Dermis blood vessel endothelial cell (primary cell): ENCODE measurements around the gene INHBB. TPM values are rescaled to one million over a fixed set of nuclear protein-coding genes. Genes with fewer than 3 reads are reported as not detected.

Experiments
- DNase-seq: peaks from one replicate; pipeline ENCODE4 v3.0.0; 2010
- total RNA-seq: library from RNA; depleted of rRNA; stranded (reverse); fragments of >200 nt; gene quantifications from 2 replicates; pipeline ENCODE4 v1.2.3, GENCODE V29; 2014

The INHBB gene
- total RNA-seq, 1 donor from 2014 or later, result 8.5 TPM

- no peak for DNase-seq
Observed at GRCh38 chr2:120398051-120398995, 52.4 kb downstream of the INHBB start.

DNA sequence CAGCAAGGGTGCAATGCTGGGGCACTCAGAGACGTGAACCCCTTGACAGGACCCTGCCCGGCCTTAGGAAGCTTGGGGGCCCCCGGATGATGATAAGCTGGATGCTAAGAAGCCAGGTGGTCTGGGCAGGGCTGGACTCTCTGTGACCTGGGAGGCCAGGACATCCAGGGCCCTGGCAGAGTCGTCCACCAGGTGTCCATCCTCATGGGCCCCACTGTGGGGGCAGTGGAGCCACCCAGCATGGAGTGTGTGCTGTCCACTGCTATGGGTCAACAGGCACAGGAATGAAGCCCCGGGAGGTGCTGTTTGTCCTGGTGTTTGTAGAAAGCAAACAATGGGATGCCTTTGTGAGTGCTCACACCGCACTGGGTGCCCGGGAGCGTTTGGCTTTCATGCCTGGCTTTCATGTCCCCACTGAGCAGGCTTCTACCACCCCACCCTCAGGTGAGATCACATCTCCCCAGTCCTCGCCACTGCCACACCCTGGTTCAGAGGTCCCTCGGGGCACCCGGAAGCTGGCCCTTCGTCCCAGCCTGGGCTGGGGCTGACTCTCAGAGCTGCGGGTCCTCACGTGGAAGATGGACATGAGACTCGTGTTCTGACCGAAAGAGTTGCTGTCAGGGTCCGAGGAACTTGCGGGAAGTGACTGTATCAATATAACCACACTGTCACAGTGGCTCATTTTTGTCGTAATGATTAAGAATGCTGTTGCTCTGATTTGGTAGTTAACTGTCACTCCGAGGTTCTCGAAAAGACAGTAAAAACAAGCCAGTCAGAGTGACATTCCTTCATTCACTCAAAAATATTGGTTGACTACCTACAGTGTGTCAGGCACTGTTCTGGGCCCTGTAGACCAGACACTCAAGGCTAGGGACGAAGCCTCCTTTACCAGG, 53.3 kb downstream of the INHBB start:
- DNase-seq, result no peak

- DNase-seq, result no peak
Observed at GRCh38 chr2:120399889-120400240, 53.9 kb downstream of the INHBB start.

DNA sequence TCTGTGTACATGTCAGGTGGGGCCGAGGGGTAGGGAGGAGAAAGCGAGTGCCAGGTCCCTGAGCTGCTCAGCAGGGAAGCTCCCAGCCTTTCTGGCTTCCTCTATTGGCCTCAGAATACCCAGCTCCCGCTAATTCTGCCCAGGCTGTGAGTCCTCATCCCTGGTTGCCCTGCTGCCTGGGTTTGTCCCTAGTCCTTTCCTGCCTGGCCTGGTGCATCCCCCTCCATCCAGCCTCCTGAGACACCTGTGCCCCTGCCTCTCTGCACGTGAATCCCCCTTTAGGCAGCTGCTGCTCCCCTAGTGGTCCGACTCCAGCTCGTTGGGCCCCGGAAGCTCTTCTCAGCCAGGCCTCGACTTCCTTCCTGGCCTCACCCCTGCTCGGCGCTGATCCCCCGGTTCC, 54.6 kb downstream of the INHBB start:
- no peak for DNase-seq

Other genes with a start within 250 kb of the INHBB start
- gene TMEM185B, start 122.7 kb upstream of the INHBB start, total RNA-seq, result 33.7 and 36.4 TPM in 2 replicates
- 235 and 269 TPM in 2 replicates for gene RALB, start 93.3 kb upstream of the INHBB start, total RNA-seq